ENCODE results near the gene ARHGAP44. TPM values are rescaled to one million over a fixed set of nuclear protein-coding genes. Genes with fewer than 3 reads are reported as not detected.
"Not testable (repeated sequence)": the region's sequence is repeated elsewhere in the genome, so short reads cannot be mapped to it uniquely, and the experiment has no call there.

Gene ARHGAP44
- total RNA-seq, 2 experiments from 2014 or later, result 13.7 to 19.9 TPM

DNA sequence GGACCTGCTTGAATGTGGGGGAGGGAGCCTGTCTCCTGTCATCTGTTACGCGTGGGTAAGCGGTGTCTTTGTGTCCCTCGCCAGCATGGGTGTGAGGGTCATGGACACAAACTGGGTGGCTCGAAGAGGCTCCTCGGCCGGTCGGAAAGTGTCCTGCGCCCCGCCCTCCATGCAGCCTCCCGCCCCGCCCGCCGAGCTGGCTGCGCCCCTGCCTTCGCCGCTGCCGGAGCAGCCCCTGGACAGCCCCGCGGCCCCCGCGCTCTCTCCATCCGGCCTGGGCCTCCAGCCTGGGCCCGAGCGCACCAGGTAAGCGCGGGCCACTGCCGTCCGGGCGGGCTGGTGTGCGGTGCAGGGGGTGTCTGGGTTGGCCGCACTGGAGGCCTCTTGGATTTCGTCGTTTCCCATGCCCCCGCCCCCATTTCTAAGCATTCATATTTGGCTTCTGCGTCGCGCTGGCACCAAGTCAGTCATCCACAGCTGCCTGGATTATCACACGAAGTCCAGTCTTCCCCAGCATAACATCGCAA is 184.8 kb downstream of the ARHGAP44 start:
- Histone ChIP-seq H3K4me2 (ENCODE audit: low read length) (no peak overlapping the region), H3K36me3 (ENCODE audit: insufficient read depth, low read length) (no peaks in the 10 kb centered on the region), H3K4me3 (ENCODE audit: low read depth, low read length, poor library complexity, severe bottlenecking) (no peak overlapping the region), H3K79me2 (ENCODE audit: insufficient read depth, low read depth, low read length) (no peaks in the 10 kb centered on the region), H2AFZ (ENCODE audit: low read length) (no peak overlapping the region), H3K9me3 (ENCODE audit: low read length) (no peaks in the 10 kb centered on the region), H4K20me1 (ENCODE audit: insufficient read depth, low read length) (no peaks in the 10 kb centered on the region), H3K27ac (ENCODE audit: low read depth, low read length, poor library complexity, severe bottlenecking) (no peak overlapping the region), H3K4me1 (ENCODE audit: insufficient read depth, low read length, poor library complexity, severe bottlenecking) (no peaks in the 10 kb centered on the region), H3K9me2 (ENCODE audit: insufficient read depth, low read length) (no peaks in the 10 kb centered on the region)
- TF ChIP-seq, protein P1, sequence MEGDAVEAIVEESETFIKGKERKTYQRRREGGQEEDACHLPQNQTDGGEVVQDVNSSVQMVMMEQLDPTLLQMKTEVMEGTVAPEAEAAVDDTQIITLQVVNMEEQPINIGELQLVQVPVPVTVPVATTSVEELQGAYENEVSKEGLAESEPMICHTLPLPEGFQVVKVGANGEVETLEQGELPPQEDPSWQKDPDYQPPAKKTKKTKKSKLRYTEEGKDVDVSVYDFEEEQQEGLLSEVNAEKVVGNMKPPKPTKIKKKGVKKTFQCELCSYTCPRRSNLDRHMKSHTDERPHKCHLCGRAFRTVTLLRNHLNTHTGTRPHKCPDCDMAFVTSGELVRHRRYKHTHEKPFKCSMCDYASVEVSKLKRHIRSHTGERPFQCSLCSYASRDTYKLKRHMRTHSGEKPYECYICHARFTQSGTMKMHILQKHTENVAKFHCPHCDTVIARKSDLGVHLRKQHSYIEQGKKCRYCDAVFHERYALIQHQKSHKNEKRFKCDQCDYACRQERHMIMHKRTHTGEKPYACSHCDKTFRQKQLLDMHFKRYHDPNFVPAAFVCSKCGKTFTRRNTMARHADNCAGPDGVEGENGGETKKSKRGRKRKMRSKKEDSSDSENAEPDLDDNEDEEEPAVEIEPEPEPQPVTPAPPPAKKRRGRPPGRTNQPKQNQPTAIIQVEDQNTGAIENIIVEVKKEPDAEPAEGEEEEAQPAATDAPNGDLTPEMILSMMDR (conservative IDR thresholded peaks at IDR 0.05; ENCODE audit: low read length), result no peak
- no peak for TF ChIP-seq EZH2phosphoT487 (IDR thresholded peaks at IDR 0.05; ENCODE audit: borderline replicate concordance, low read depth, low read length)
- ChIA-PET CTCF (ENCODE audit: unreplicated experiment) (no interaction called here), POLR2A (no interaction called here)
- BruUV-seq (replicated peaks), result no TSS peak
- intact Hi-C loops (cut with micrococcal nuclease; ENCODE audit: unreplicated experiment), result no loop called here
- DNase-seq (ENCODE audit: low spot score), result no peak

DNA sequence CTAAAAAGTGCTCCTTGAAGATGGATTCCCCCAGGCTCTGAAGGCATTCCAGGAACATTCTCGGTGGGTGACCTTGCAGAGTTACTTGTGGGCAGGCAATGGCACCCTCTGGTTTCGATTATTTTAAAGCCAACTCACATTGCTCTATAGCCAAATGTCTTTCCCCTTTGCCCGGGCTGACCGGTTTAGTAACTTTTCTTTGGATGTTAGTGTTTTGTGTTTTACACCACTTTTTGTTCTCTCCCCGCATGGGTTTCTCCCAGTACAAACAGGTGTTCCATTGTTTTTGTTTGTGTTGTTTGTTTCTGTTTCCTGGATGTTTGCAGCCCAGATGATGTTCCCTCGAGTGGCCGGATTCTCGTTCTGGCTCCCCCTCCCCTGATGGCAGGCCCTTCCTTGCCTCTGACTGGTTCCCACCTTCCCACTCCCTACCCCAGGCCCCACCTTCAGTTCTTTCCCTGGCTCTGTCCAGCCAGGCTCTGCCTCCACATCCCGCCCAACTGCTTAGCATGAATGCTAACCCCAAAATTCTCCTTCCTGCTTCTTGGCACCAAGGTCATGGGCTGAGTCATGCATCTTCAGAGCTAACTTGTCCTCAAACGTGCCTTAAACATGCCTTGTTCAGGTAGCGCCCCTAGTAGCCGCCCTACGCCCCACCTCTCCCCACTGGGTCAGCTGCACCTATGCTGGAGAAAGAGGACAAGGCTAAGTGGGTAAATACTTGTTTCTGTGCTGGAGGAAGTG is 187.9 kb downstream of the ARHGAP44 start:
- H3K4me2 ChIP-seq (ENCODE audit: low read length), result no peak overlapping the region
- no TSS peak for BruUV-seq (replicated peaks)
- no peak overlapping the region for H2AFZ ChIP-seq (ENCODE audit: low read length)
- DNase-seq (ENCODE audit: low spot score), result no peak
- TF ChIP-seq EZH2phosphoT487 (IDR thresholded peaks at IDR 0.05; ENCODE audit: borderline replicate concordance, low read depth, low read length), result no peak
- TF ChIP-seq, protein P1 (conservative IDR thresholded peaks at IDR 0.05; ENCODE audit: low read length), result no peak
- H3K9me3 ChIP-seq (ENCODE audit: low read length), result no peaks in the 10 kb centered on the region
- H3K9me2 ChIP-seq (ENCODE audit: insufficient read depth, low read length), result no peaks in the 10 kb centered on the region
- H3K27ac ChIP-seq (ENCODE audit: low read depth, low read length, poor library complexity, severe bottlenecking), result no peak overlapping the region
- no peaks in the 10 kb centered on the region for H3K79me2 ChIP-seq (ENCODE audit: insufficient read depth, low read depth, low read length)
- intact Hi-C loops (cut with micrococcal nuclease; ENCODE audit: unreplicated experiment), result no loop called here
- POLR2A ChIA-PET, result no interaction called here
- H3K36me3 ChIP-seq (ENCODE audit: insufficient read depth, low read length), result no peaks in the 10 kb centered on the region
- H3K4me3 ChIP-seq (ENCODE audit: low read depth, low read length, poor library complexity, severe bottlenecking), result no peak overlapping the region
- CTCF ChIA-PET (ENCODE audit: unreplicated experiment), result no interaction called here
- H3K4me1 ChIP-seq (ENCODE audit: insufficient read depth, low read length, poor library complexity, severe bottlenecking), result peaks cover 4% of the 10 kb centered on the region
- no peaks in the 10 kb centered on the region for H4K20me1 ChIP-seq (ENCODE audit: insufficient read depth, low read length)

DNA sequence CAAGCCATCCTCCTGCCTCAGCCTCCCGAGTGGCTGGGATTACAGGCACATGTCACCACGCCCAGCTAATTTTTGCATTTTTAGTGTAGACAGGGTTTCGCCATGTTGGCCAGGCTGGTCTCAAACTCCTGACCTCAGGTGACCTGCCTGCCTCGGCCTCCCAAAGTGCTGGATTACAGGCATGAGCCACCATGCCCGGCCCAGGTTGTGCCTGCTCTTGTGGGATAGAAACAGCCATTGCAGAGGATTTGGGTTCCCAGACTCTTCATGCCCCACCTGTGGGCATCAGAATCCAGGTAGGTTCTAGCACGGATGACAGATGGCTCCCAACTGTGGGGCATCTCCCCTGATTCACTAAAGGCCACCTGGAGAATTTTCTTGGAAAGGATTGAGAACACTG is 189.5 kb downstream of the ARHGAP44 start:
- DNase-seq (ENCODE audit: low spot score); BruUV-seq (replicated peaks); H3K79me2 ChIP-seq (ENCODE audit: insufficient read depth, low read depth, low read length); intact Hi-C loops (cut with micrococcal nuclease; ENCODE audit: unreplicated experiment); H3K4me3 ChIP-seq (ENCODE audit: low read depth, low read length, poor library complexity, severe bottlenecking); POLR2A ChIA-PET; H3K27ac ChIP-seq (ENCODE audit: low read depth, low read length, poor library complexity, severe bottlenecking); H3K4me1 ChIP-seq (ENCODE audit: insufficient read depth, low read length, poor library complexity, severe bottlenecking); CTCF ChIA-PET (ENCODE audit: unreplicated experiment); H3K9me3 ChIP-seq (ENCODE audit: low read length); H3K4me2 ChIP-seq (ENCODE audit: low read length); H3K9me2 ChIP-seq (ENCODE audit: insufficient read depth, low read length); H2AFZ ChIP-seq (ENCODE audit: low read length); H4K20me1 ChIP-seq (ENCODE audit: insufficient read depth, low read length); H3K36me3 ChIP-seq (ENCODE audit: insufficient read depth, low read length): not testable (repeated sequence)

Measured in OCI-LY7 (cell line).